PFSK-1 (cell line): ENCODE measurements around the gene KIRREL3.

Experiments
- FOXP2 ChIP-seq: optimal IDR thresholded peaks from 2 replicates; pipeline ENCODE3; 2011; ENCODE audit warnings: borderline replicate concordance, control low read depth, inconsistent platforms; ENCODE audit not compliant: insufficient read depth; ENCODE audit errors: extremely low read length, extremely low read depth
- POLR2AphosphoS5 ChIP-seq: IDR thresholded peaks from 2 replicates; pipeline ENCODE4 v1.6.1; 2012; ENCODE audit warnings: low read depth, mild to moderate bottlenecking, control low read depth, low read length, moderate library complexity
- SIN3A ChIP-seq: IDR thresholded peaks from 2 replicates; pipeline ENCODE4 v1.6.1; 2012; ENCODE audit warnings: mild to moderate bottlenecking, low read length, moderate library complexity, borderline replicate concordance; ENCODE audit not compliant: insufficient read depth
- TAF1 ChIP-seq: IDR thresholded peaks from 2 replicates; pipeline ENCODE4 v1.6.1; 2012; ENCODE audit warnings: low read length, control low read depth, borderline replicate concordance; ENCODE audit not compliant: insufficient read depth
- TF ChIP-seq, protein P1 (sequence below), 2 experiments: IDR thresholded peaks; 2 replicates each; pipeline versions ENCODE4 v1.6.1 to v1.8.0; 2011 to 2012; ENCODE audit warnings: low read depth in 2 of 2, low read length in 2 of 2, control low read depth in 1 of 2, inconsistent platforms in 1 of 2, mild to moderate bottlenecking in 1 of 2, moderate library complexity in 1 of 2; ENCODE audit not compliant: insufficient read depth in 1 of 2

The KIRREL3 gene

DNA sequence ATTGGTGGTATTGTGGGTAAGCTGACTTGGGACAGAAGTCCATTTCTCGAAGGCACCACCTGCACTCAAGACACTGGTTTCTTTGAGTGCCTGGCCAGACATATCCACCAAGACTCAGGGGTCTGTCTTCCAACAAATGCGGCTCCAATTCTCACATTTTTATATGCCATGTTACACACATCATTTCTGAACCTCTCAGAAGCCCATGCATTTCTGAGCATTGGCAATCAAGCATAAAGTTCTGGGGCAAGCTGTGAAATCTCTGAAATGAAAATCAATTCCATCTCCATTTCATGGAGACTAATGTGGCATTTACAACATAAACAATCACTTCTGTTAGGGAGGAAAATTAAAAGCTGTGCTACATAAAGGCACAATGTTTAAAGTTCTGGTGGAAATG lies 243.7 kb downstream of the KIRREL3 start:
- TF ChIP-seq TAF1 = no peak
- no peak for TF ChIP-seq SIN3A
- TF ChIP-seq POLR2AphosphoS5 = no peak
- no peak for TF ChIP-seq FOXP2
- TF ChIP-seq, protein P1, sequence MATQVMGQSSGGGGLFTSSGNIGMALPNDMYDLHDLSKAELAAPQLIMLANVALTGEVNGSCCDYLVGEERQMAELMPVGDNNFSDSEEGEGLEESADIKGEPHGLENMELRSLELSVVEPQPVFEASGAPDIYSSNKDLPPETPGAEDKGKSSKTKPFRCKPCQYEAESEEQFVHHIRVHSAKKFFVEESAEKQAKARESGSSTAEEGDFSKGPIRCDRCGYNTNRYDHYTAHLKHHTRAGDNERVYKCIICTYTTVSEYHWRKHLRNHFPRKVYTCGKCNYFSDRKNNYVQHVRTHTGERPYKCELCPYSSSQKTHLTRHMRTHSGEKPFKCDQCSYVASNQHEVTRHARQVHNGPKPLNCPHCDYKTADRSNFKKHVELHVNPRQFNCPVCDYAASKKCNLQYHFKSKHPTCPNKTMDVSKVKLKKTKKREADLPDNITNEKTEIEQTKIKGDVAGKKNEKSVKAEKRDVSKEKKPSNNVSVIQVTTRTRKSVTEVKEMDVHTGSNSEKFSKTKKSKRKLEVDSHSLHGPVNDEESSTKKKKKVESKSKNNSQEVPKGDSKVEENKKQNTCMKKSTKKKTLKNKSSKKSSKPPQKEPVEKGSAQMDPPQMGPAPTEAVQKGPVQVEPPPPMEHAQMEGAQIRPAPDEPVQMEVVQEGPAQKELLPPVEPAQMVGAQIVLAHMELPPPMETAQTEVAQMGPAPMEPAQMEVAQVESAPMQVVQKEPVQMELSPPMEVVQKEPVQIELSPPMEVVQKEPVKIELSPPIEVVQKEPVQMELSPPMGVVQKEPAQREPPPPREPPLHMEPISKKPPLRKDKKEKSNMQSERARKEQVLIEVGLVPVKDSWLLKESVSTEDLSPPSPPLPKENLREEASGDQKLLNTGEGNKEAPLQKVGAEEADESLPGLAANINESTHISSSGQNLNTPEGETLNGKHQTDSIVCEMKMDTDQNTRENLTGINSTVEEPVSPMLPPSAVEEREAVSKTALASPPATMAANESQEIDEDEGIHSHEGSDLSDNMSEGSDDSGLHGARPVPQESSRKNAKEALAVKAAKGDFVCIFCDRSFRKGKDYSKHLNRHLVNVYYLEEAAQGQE (IDR thresholded peaks at IDR 0.05; ENCODE audit: insufficient read depth in 1 of 2, low read depth in 2 of 2, low read length in 2 of 2) = no peak

DNA sequence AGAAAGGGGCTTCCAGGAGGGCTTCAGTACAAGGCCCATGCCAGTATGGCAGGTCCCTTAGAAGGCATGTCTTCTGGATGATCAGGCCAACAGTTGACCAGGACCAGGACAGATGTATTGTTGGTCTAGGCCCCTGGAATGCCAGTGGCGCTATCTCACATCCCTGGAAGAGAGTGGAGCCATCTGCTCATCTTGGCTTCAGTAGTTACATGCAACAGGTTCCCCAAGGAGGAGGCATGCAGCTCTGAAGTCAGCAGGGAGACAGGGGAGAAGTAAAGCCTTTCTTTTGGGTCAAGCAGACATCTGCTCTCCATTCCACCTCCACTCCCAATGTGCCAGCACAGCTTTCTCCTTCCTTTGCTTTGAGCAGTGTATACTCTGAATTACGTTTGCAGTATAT lies 244.1 kb downstream of the KIRREL3 start:
- no peak for TF ChIP-seq SIN3A
- no peak for TF ChIP-seq POLR2AphosphoS5
- no peak for TF ChIP-seq TAF1
- no peak for TF ChIP-seq FOXP2

DNA sequence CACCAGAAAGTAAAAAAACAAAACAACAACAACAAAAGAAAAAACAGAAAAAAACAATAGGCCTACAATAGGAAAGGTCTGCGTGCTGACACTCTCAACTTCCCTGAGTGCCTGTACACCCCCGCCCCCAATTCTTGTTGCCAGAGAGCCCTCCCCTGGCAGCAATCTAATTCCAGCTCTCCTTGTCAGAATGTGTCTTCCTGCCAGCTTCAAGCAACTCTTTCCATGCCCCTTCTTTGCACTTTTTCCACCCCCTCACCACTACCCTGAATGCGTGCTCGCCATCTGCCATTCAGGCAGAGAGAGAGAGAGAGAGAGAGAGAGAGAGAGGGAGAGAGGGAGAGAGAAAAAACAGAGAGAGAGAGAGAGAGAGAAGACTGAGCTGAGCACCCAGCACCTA lies 245.0 kb downstream of the KIRREL3 start:
- TF ChIP-seq SIN3A (no peak), FOXP2 (no peak), TAF1 (no peak), POLR2AphosphoS5 (no peak)
- TF ChIP-seq, protein P1 (IDR thresholded peaks at IDR 0.05; ENCODE audit: insufficient read depth in 1 of 2, low read depth in 2 of 2, low read length in 2 of 2) = no peak

DNA sequence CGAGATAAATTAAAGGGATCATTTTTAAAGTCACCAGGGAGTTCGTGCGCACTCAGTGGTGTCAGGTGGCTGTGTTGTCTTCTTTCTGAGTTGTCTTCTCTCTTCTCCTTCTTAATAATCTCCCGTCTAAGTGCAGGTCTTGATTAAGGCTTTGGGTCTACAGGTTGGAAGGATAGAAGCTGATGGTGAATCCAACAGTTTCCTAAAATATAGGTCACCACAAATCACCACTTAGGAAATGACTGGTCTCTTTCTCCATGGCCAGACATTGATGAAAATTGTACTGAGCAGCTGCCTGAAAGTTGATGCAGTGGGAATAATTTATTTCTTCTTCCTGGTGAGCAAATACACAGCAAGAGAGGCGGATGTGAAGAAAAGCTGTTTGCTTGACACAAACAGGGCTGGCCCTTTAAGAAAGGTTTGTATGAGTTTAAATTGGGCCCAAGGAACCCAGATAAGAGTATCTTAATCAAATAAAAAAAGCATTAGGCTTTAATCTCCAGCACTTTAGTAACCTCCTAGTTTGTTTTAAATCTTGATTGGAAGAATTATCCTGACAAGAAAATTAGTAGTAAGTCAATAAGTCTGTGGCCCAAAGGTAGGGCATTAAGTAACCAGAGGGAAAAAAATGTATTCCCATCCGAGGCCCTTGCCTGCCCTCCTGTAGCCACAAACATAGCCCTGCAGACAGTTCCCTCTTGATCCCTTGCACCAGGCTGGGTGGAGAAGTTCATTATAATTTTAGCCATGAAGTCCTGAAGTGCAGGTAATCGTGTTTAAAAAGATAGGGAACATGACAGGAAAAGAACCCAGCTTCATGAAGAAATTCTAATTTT lies 245.8 kb downstream of the KIRREL3 start:
- TF ChIP-seq FOXP2 (no peak), SIN3A (no peak), TAF1 (no peak), POLR2AphosphoS5 (no peak)
- TF ChIP-seq, protein P1 (IDR thresholded peaks at IDR 0.05; ENCODE audit: insufficient read depth in 1 of 2, low read depth in 2 of 2, low read length in 2 of 2) = no peak

DNA sequence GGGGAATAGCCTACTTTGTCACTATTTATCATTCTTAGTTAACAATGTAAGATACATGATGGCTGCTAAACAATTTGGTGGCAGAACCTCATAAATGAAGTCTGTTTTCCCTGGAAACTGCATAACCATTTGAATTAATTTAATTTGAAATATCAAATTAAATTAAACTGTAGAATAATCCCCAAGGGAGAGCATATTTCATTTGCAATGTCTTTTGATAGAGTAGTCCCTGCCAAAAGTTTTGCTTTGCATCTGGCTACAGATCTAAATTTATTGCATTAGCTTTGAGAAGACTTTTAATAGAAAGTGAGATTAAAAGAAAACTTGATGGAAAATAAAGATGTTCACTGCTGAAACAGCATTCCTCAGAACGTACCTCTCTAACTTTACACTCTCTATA lies 246.6 kb downstream of the KIRREL3 start:
- TF ChIP-seq, protein P1 (IDR thresholded peaks at IDR 0.05; ENCODE audit: insufficient read depth in 1 of 2, low read depth in 2 of 2, low read length in 2 of 2) = no peak
- TF ChIP-seq SIN3A (no peak), TAF1 (no peak), FOXP2 (no peak), POLR2AphosphoS5 (no peak)
